AG09319 (cell line): ENCODE data around the gene LMX1A.

ENCODE experiments used
- DNase-seq: peaks from one replicate; pipeline ENCODE4 v3.0.0-alpha.2; 2010; ENCODE audit warnings: low read depth; ENCODE audit errors: extremely low read depth
- CTCF ChIP-seq: IDR thresholded peaks from 2 replicates; pipeline ENCODE4 v1.5.1; 2011; ENCODE audit warnings: low read depth, mild to moderate bottlenecking, inconsistent platforms, low read length, moderate library complexity

Gene LMX1A

GRCh38 chr1:165312591-165312990, 43.9 kb downstream of the LMX1A start:
- no peak for DNase-seq
- no peak for TF ChIP-seq CTCF

GRCh38 chr1:165306543-165307434, 49.7 kb downstream of the LMX1A start:
- TF ChIP-seq CTCF: no peak
- DNase-seq: no peak

- DNase-seq: no peak
- no peak for TF ChIP-seq CTCF
Measured at GRCh38 chr1:165303386-165303785, 53.1 kb downstream of the LMX1A start.

GRCh38 chr1:165300400-165300903, 56.1 kb downstream of the LMX1A start:
- DNase-seq: no peak
- TF ChIP-seq CTCF: no peak

- no peak for TF ChIP-seq CTCF
- DNase-seq: no peak
Measured at GRCh38 chr1:165298203-165298820, 58.2 kb downstream of the LMX1A start.

- TF ChIP-seq CTCF: no peak
- no peak for DNase-seq
Measured at GRCh38 chr1:165296205-165296604, 60.3 kb downstream of the LMX1A start.

- TF ChIP-seq CTCF: no peak
- DNase-seq: no peak
Measured at GRCh38 chr1:165290148-165290547, 66.4 kb downstream of the LMX1A start.
